Stimulated activated CD4-positive, alpha-beta T cell treated with anti-CD3 and anti-CD28 coated beads, Interleukin-12 subunit alpha, Interleukin-12 subunit beta, amount 100 ng/mL, for 24 hours (primary cell): ENCODE results near the gene OPRM1.

Source experiments
- DNase-seq, 2 experiments: peaks; one replicate each; pipeline ENCODE4 v3.0.0-alpha.2; 2020; ENCODE audit warnings: low read depth in 2 of 2

The OPRM1 gene

DNA sequence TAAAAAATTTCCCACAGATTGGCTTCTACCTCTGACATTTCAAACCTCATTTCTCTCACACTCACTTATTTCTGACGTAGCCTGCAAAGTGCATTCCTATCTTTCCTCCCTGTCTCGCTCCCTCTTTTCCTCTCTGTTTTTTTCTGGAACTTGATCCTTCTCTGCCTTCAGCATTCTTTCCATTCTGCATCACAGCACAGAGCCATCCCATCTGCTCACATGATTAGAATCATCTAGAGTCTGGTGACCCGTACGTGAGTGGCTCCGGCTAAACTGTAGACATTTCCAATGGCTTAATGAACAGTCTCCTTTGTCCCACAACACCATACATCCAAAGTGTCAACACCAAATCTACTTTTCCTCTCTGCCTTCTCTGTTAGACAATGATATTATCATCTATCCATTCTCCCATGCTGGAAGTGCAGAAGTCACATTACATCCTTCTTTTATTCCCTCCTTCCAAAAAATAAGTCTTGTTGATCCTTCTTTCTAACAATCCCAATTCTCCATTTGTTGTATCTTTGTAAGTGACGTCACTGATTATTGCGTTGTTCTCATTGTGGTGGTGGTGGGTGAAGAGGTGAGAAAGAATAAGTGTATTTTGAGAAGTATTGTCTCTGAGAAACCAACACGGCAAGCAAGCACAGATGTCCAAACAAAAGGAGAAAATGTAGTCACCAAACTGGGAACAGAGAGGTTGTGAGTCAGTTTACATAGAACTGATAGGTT lies 41.6 kb downstream of the OPRM1 start:
- DNase-seq, result no peak

DNA sequence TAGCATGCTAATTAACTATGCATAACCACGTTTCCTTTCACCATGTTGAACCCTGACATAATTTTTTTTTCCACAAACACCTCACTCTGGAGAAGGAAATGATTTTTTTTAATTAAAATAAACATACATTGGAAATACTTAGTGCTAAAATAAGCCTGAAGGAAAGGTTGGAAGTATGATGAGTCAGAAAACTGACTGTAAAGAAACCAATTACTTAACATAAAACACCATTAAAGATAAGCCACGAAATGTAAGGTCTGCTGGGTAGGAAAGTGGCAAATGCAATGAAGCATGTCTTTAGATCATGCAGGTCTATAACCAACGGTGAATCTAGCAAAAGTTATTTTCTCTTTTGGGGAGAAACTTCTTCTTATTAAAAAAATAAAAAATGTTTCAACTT lies 47.5 kb downstream of the OPRM1 start:
- no peak for DNase-seq

DNA sequence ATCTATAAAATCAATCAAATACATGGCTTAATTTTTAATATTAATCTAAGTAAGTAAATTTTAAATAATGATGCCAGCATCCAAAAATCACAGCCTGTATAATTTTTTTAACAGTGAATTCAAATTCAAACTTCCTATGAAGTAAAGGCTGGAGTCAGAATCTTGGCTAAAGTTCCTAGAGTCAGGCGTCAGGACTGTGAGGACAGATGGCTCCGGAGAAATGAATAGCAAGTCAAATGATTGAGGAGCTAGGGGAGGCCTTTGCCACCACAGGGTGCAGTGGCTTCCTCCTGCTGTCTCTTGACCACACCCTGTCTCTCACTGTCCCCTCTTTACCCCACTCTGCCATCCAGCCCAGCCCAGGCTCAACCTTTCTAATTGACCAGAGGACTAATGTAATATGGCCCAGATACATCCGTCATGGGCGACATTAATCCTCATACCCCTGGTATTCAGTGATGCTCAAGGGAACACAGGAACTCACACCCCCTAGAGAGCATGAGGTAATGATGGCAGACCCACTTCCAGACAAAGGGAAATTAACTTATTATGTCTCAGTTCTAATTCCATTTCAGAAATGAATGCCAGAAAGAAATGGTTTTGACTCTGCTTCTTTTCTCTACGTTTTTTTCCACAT lies 53.4 kb downstream of the OPRM1 start:
- no peak for DNase-seq

DNA sequence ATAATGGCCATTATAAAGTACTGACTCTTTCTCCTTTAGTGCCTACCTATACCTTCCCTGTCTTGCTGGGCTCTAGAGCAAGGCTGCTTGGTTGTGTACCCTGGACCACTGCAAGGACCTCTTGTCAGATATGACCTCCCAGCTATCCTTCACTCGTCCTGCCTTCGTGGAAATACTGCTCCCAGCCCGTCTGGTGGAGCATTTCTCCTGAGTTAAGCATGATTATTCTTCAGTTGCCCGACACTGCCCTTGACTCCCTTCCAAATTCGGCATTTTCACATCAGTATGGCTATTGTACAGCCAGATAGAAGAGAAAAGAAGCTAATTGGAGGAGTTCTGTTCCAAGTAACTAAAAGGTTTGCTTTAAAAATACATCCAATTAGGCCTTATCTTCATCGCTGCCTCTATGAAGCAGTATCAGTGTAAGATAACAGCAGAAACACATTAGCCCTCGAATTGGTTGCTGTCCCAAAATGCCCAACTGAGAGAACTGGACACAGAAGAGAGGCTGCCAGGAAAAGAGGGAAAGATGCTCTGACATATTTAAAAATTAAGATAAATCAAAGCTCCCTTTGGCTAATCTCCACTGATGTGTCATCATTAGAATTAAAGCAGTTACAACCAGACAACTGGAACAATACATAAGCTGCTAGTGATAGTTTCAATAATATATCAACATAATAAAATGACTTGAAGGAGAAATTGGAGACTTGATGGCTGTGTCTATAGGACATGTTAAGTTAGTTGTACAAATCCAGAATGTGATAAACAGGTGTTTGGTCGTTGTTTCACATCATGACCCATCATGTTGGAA lies 54.4 kb downstream of the OPRM1 start:
- DNase-seq, result no peak

DNA sequence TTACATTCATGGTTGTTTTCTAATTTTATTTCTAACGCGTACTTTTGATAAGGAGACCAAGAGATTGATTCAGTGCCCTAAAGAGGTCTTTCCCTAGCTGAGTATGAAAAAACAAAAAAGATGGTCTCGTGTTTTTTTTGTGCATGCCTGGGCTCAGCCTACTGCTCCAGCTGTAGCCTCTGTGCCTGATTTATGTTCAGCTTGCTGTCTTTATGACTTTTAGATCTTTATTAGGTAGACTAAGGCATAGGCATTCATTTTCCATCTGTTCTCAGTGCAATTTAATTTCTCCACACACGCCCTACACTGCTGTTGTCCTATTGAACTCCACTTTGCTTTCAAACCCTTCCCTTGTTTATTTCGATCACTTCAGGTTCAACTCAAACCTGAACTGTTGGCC lies 56.5 kb downstream of the OPRM1 start:
- no peak for DNase-seq

DNA sequence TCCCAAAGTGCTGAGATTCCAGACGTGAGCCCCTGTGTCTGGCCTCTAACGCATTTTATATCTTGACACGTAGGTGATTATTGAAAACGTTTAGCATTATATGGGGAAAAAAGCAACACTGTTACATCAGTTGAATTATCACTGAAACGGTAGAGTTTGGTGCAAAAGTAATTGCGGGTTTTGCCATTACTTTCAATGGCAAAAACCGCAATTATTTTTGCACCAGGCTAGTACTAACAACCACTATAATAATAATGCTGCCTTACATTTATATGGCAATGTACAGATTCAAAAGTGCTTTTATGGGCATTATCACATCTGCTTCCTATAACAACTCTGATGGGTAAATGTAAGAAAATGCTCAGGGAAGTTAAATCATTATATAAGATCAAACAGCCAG lies 57.3 kb downstream of the OPRM1 start:
- DNase-seq, result no peak

DNA sequence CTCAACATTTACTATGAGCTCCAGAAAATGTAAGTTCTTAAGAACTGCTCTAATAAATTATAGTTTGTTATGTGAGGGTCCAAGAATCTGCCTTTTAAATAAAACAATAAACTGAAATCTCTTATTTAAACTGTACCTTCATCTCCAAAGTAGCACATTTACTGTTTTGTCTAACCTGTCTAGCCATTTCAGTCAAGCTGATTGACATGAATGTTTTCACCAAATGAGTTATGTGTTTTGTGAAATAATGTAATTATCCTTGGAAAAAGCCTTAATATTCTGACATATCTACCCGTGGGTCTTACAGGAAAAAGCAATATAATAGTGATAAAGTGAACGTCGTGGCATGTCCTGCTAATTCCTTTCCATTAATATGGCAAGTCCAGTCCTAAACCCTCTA lies 57.8 kb downstream of the OPRM1 start:
- no peak for DNase-seq

DNA sequence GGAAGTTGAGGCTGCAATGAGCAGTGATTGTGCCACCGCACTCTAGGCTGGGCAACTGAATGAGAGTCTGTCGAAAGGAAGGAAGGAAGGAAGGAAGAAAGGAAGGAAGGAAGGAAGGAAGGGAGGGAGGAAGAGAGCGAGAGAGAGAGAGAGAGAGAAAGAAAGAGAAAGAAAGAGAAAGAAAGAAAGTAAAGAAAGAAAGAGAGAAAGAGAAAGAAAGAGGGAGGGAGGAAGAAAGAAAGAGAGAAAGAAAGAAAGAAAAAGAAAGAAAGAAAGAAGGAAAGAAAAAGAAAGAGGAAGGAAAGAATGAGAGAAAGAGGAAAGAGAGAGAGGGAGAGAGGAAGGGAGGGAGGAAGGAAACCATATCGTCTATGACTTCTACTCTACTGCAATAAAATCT lies 60.2 kb downstream of the OPRM1 start:
- no peak for DNase-seq

DNA sequence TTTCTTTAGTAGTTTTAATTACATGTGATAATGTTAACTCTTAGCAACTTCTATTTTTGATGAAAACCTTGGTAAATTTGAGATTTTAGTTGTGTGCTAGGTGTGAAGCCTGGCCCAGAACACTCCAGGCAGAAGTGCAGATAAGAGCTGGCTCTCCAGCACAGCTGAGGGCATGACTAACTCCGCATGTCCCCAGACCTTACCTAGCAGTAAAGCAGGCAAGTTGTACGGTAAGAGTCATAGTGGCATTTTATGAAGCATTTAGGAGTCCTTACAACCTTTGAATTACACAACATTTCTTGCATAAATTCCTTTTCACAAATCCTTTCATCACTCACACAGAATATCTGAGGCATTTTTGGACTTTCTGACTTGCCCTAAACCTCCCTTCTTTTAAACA lies 67.2 kb downstream of the OPRM1 start:
- no peak for DNase-seq

DNA sequence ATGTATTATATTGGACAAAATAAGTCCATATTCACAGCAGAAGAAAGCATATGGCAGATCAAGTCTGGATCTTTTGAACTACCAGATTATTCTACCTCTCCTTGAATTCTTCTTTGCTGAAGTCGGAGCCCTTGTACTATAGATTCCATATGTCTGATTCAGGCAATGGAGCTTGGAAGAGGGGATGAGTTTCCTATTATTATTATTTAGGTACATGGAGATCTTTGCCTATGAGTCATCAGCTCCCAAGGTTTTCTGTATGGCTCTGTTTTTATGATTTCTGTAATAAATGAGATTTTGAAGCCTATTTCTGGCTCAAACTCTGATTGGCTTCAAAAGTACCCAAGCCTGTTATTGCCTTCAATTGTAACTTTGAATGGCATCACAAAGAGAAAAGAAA lies 72.0 kb downstream of the OPRM1 start:
- no peak for DNase-seq

DNA sequence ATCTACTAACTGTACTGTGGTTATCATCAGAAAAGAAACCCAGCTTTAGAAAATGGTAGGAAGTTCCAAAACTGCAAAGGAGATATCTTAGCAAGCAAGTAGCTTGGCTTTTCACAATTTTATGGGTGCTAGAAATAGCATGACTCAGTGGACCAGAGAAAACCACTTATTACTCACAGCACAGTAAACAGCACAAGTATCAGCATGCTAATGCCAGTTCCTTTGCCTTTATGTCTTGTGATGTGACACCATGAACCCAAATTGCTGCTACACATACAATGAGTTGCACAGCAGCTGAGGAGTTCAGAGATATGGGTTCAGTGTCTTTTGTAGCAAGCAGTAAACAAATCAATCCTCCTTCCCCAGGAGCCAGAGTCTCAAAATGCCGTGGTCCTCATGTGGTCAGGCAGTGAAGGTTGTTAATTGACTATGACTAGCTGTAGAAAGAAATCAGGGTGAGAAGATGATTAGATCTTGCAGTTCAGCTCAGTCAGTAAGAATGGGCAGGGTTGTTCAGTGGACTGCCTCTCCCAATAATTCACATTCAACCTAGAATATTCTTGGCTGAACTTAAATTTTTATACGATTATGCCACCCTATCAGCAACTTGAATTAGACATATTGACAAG lies 73.3 kb downstream of the OPRM1 start:
- no peak for DNase-seq

DNA sequence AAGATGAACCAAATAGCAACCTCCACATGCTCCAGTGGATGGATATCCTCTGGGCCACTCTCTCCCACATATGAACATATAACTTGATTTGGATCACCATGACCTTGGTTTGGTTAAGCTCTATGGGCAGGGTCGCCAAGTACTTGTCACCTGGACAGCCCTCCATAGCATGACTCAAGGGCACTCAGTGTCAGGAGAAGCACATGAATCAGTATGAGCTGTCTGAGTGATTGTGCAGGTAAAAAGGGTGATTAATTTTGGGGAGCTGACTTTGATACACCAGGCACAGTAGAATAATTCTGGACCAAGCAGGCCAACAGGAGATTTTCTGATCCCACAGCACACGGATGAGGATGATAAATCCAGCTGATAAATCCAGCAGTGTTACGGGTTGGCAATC lies 74.4 kb downstream of the OPRM1 start:
- no peak for DNase-seq

DNA sequence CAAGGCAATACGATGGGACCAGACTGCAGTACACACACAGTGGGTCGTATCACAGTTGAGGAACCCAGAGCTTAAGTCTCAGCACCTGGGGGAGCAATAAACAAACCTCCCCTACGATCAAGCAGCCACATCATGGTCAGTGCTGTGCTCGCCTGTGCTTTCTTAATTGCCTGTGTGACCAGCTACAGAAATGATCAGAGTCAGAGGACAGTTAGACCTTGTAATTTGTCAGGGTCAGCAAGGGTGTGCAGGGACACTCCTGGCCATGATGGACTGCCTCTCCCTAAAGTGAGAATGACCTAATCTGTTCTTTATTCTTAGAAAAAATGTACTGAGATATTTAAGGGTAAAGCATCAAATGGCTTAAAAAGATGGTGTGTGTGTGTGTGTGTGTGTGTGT lies 78.4 kb downstream of the OPRM1 start:
- no peak for DNase-seq

DNA sequence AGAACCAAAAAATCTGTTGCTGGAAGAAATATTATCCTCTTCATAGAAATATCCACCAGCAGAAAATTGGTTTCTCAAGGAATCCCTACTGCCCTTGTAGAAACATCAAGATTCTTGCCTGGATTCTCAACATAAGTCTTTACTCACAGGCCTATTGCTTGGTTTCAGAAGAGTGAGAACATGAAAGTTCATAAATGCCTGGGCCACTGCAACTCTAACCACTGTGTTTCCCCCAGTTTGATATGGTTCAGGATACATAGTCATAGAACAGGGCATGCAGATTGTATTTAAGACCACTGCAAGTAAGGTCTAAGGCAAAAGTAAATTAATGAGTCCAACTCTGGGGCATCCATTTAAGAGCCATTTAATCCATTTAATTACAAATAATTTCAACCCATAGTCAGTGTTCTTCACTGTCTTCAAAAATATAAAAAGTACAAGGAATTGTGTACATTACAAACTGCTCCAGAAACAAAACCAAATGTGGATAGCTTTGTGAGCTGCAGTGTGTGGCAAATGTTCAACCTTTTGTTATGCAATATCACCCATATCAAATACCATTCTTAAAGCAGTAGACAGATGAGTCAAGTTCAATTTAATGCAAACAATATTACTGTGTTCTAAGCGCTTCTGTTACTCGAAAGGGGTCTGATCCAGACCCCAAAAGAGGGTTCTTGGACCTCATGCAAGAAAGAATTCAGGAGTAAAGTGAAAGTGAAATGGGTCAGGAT lies 83.3 kb downstream of the OPRM1 start:
- DNase-seq, result no peak

DNA sequence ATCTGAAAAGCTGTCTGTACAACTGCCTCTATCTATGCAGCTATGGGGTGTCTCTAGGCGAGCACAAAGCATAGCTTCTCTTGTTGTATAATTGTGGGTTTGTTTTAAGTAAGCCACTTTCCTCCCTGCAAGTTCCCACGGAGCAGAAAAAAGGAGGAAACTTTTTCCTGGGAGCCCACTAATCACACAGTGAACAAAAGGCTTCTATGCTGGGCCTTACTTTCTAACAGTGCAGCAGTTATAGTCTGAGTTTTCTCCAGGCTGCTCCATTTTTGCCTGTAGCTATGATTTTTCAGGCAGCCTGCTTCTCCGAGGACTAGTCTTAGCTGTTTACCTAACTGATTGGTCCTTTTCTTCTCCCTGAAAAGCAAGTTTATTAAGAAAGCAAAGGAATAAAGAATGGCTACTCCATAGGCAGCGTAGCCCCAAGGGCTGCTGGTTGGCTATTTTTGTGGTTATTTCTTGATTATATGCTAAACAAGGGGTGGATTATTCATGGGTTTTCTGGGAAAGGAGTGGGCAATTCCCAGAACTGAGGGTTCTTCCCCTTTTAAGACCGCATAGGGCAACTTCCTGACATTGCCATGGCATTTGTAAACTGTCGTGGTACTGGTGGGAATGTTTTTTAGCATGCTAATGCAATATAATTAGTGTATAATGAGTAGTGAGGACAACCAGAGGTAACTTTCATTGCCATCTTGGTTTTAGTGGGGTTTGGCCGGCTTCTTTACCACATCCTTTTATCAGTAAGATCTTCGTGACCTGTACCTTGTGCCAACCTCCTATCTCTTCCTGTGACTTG lies 84.3 kb downstream of the OPRM1 start:
- DNase-seq, result no peak

DNA sequence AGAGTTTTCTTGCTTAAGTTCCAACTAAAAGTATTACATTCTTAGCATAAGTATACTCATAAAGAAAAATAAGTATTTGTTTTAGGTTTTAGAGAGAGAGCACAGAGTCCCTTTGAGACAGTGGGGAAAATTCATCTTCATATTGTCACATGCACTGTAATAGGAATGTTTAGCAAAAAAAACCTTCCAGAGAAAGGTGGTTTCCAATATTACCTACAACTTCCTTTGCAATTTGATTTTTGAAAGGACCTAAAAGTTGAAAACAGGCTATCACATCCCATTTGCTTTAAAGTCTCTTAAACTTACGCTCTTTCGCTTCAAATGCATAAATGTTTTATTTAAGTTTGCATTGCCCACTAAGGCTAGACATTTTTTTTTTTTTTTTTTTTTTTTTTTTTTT lies 86.4 kb downstream of the OPRM1 start:
- DNase-seq, result no peak

DNA sequence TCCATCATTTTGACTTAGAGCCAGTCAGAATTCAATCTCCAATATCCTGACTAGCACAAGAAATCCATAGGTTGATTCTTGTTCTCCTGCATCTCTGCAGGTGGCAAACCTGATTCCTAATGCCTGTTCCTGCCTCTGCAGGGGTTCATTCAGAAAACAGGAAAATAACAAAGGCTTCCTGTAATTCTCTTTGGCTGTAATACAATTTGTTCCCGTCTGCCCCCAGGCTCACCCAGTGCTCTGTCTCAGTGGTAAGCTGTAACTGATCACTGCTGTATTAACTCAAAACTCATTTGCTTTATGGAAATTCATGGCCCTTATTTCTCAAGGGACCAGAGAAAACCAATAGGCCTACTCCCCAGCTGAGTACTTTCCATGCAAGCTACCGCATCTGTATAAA lies 88.6 kb downstream of the OPRM1 start:
- no peak for DNase-seq

DNA sequence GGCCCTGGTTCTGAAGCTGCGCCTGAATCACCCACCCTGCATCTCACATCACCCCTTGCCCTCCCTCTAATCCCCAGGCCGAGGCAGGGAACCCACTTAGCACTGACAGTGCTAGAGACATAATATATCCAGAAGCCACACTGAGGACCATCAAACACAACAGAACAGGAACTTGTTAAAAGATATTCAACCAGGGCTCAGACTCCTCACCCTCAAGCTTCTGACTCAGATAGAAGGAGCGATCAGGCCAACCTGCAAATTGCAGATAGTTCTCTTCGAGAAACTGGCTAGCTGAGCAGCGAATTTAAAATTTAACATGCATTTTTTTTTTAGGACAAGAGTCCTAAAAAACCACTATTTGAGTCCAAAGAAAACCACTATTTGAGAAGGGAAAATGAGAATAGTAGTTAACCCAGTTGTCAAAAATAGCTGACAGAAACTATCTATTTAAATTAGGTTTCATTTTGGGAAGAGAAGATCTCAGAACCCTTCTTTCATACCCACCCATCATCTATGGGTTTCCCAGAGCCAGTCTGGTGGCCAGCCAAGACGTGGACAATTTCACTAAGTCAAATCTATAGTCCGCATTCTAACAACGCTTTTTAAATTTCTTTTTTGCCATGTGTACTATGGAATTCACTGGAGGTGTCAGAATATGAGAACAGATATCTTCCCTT lies 95.6 kb downstream of the OPRM1 start:
- DNase-seq, result no peak

DNA sequence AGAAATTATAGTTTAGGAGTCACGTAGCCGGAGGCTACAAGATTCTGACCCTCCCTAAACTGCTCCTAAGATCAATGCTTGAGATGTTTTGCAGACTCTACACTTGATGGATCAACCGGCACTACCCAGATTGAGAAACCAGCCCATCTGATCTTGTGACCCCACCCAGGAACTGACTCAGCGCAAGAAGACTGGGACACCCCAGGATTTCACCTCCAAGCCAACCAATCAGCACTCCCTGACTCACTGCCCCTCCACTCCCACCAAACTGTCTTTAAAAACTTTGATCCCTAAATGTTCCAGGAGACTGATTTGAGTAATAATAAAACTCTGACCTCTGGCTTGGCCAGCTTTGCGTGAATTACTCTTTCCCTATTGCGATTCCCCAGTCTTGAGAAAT lies 99.8 kb downstream of the OPRM1 start:
- no peak for DNase-seq

DNA sequence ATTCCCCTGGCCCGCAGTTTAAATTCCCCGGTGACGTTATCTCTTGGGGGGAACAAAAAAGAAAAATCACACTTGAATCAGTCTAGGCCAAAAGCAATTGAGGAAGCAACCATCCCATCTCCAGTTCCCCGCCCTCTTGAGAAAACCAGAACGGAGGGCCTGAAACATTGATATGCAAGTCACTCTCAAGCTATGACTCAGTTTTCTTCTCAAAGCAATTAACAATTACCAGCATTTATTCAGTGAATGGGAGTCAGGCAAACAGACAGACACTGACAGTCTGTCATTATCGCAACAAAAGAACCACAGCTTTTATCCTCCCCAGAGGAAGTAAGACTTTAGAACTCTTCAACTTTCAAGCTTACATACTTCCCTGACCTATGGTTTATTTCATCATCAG lies 100.9 kb downstream of the OPRM1 start:
- DNase-seq, result no peak
